Lung (tissue), 12 donors: ENCODE results near the gene DPT. TPM values are rescaled to one million over a fixed set of nuclear protein-coding genes. Genes with fewer than 3 reads are reported as not detected.

Experiments used
- ATAC-seq: fragments of 200-7000 bp; cut with Tn5 transposase; one replicate; pipeline ENCODE4 v1.9.1; 2020; ENCODE audit warnings: moderate number of reproducible peaks; ENCODE audit not compliant: insufficient read depth, low FRiP score
- DNase-seq, 3 donors: peaks; one replicate each; pipeline ENCODE4 v3.0.0-alpha.2; 2013 to 2017
- H3K27ac ChIP-seq, 2 donors: one replicate each; pipeline ENCODE4 v1.5.1; 2013; ENCODE audit warnings: mild to moderate bottlenecking in 2 of 2, moderate library complexity in 2 of 2, control low read depth in 1 of 2, inconsistent platforms in 1 of 2, low read depth in 1 of 2, low read length in 1 of 2
- H3K27me3 ChIP-seq, 3 donors: one replicate each; pipeline ENCODE4 v1.5.1; 2013; ENCODE audit warnings: low read length in 2 of 3; ENCODE audit not compliant: control insufficient read depth in 3 of 3, insufficient read depth in 3 of 3
- H3K36me3 ChIP-seq, 4 donors: one replicate each; pipeline ENCODE4 v1.5.1; 2013; ENCODE audit warnings: low read length in 4 of 4, mild to moderate bottlenecking in 1 of 4, moderate library complexity in 1 of 4; ENCODE audit not compliant: control insufficient read depth in 4 of 4, insufficient read depth in 4 of 4
- H3K4me1 ChIP-seq, 5 donors: one replicate each; pipeline ENCODE4 v1.5.1; 2013; ENCODE audit warnings: low read length in 5 of 5, mild to moderate bottlenecking in 2 of 5, moderate library complexity in 1 of 5; ENCODE audit not compliant: control insufficient read depth in 5 of 5, insufficient read depth in 5 of 5
- H3K4me3 ChIP-seq: one replicate; pipeline ENCODE4 v1.5.1; 2013; ENCODE audit warnings: mild to moderate bottlenecking, control low read depth, moderate library complexity
- H3K9ac ChIP-seq, 2 donors: one replicate each; pipeline ENCODE4 v1.5.1; 2013; ENCODE audit warnings: low read length in 2 of 2, control low read depth in 1 of 2; ENCODE audit not compliant: insufficient read depth in 1 of 2
- H3K9me3 ChIP-seq, 4 donors: one replicate each; pipeline ENCODE4 v1.5.1; 2013; ENCODE audit warnings: low read length in 3 of 4, mild to moderate bottlenecking in 1 of 4, moderate library complexity in 1 of 4; ENCODE audit not compliant: control insufficient read depth in 4 of 4, insufficient read depth in 3 of 4
- WGBS, 2 donors: extraction: QIAGEN DNeasy Blood & Tissue Kit; methylation state at CpG; one replicate each; pipeline ENCODE4 v1.1.7; 2013; 5-methylcytosine and 5-hydroxymethylcytosine counted together
- polyA plus RNA-seq, 2 donors: library from polyadenylated mRNA; stranded (reverse); fragments of 200-250 nt; gene quantifications; one replicate each; pipeline ENCODE4 v1.2.1, GENCODE V29; 2013
- total RNA-seq, 2 donors: library from RNA; depleted of rRNA in 1 of 2; stranded (reverse); fragments of >200 nt in 1 of 2; gene quantifications; one replicate each; pipeline ENCODE4 v1.2.1, GENCODE V29; 2014 to 2021
- TF ChIP-seq, protein P1 (sequence below): IDR thresholded peaks from 2 replicates; pipeline ENCODE4 v1.5.1; 2012; ENCODE audit warnings: mild to moderate bottlenecking; ENCODE audit errors: control extremely low read depth, extremely low read depth
- donor health status: control.
- donor health status: control.
- donor health status: Bipolar disorder and iron deficiency.
- donor health status: healthy.
- donor health status: DM: yes; HTN: yes; CAD: no.

Gene DPT
- total and polyA plus RNA-seq, 4 donors = 3.9 to 9.5 (median 6.4) TPM

- ATAC-seq (no peak), DNase-seq (no peak)
- 88 to 92% methylated on average over 1 of the region's 1 CpG for WGBS, 2 donors
- no peaks in the 10 kb centered on the region for H3K36me3 ChIP-seq
- no peak overlapping the region for H3K27ac ChIP-seq
- TF ChIP-seq, protein P1, sequence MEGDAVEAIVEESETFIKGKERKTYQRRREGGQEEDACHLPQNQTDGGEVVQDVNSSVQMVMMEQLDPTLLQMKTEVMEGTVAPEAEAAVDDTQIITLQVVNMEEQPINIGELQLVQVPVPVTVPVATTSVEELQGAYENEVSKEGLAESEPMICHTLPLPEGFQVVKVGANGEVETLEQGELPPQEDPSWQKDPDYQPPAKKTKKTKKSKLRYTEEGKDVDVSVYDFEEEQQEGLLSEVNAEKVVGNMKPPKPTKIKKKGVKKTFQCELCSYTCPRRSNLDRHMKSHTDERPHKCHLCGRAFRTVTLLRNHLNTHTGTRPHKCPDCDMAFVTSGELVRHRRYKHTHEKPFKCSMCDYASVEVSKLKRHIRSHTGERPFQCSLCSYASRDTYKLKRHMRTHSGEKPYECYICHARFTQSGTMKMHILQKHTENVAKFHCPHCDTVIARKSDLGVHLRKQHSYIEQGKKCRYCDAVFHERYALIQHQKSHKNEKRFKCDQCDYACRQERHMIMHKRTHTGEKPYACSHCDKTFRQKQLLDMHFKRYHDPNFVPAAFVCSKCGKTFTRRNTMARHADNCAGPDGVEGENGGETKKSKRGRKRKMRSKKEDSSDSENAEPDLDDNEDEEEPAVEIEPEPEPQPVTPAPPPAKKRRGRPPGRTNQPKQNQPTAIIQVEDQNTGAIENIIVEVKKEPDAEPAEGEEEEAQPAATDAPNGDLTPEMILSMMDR = no peak
- peaks cover 0 to 11% (median 4%) of the 10 kb centered on the region in 5 donors for H3K4me1 ChIP-seq
- H3K9me3 ChIP-seq = no peaks in the 10 kb centered on the region
- no peak overlapping the region for H3K9ac ChIP-seq
- no peaks in the 10 kb centered on the region for H3K27me3 ChIP-seq
- H3K4me3 ChIP-seq = no peak overlapping the region
Observed at GRCh38 chr1:168742386-168742785, 13.4 kb upstream of the DPT start.

DNA sequence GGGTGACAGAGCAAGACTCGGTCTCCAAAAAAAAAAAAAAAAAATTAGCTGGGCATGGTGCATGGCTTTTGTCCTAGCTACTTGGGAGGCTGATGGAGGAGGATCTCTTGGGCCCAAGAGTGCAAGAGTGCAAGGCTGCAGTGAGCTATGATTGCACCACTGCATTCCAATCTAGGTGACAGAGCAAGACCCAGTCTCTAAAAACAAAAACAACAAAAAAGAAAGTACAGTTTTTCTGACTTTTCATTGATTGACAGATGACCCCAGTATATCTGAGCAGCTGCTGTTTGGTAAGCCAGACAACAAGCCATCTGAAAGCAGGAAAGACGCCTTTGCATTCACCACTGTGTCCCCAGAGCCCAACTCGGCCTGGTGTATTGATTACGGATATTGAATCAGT is 10.9 kb upstream of the DPT start:
- 96% methylated on average over 4 of the region's 4 CpGs for whole genome bisulfite sequencing, 2 donors
- H3K4me3 ChIP-seq = no peak overlapping the region
- H3K27me3 ChIP-seq = no peaks in the 10 kb centered on the region

DNA sequence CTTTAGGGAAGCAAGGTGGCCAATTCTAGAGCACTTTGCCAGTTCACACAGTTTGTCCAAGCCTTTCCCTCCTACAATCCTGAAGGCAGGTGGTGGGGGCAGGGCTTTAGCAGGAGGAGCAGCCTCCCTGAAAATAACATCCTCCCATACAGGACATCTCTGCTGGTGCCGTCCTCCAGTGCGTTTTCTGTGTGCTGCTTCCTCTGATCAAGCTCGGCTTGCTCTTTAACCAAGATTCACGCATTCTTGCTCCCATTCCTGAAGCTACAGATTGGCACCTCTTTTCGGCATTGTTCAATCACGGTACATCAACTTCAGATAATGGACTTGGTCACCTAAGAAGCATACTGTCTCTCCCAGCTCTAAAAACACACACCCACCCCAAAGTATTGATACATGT is 7.5 kb upstream of the DPT start:
- H3K9ac ChIP-seq = no peak overlapping the region
- ATAC-seq (no peak), DNase-seq (peak in 1 of 3 donors; percentile 44)
- no peaks in the 10 kb centered on the region for H3K27me3 ChIP-seq
- H3K36me3 ChIP-seq = no peaks in the 10 kb centered on the region
- H3K4me1 ChIP-seq = peaks cover 0 to 40% (median 9%) of the 10 kb centered on the region in 5 donors
- TF ChIP-seq, protein P1 = no peak
- WGBS, 2 donors = 84 to 85% methylated on average over 6 of the region's 6 CpGs
- H3K4me3 ChIP-seq = no peak overlapping the region
- no peaks in the 10 kb centered on the region for H3K9me3 ChIP-seq
- no peak overlapping the region for H3K27ac ChIP-seq

More for the DNA sequence above, 10.9 kb upstream of the DPT start:
- H3K27ac ChIP-seq = no peak overlapping the region
- no peak for DNase-seq
- H3K4me1 ChIP-seq = peaks cover 0 to 34% (median 9%) of the 10 kb centered on the region in 5 donors
- no peak overlapping the region for H3K9ac ChIP-seq
- no peaks in the 10 kb centered on the region for H3K9me3 ChIP-seq
- TF ChIP-seq, protein P1 = no peak
- no peaks in the 10 kb centered on the region for H3K36me3 ChIP-seq
- ATAC-seq = no peak

- Histone ChIP-seq H3K9me3 (no peaks in the 10 kb centered on the region), H3K27me3 (no peaks in the 10 kb centered on the region), H3K4me3 (no peak overlapping the region), H3K27ac (no peak overlapping the region), H3K9ac (no peak overlapping the region), H3K36me3 (no peaks in the 10 kb centered on the region), H3K4me1 (peaks cover 0 to 40% (median 9%) of the 10 kb centered on the region in 5 donors)
- ATAC-seq = no peak
- 68 to 83% methylated on average over 5 of the region's 5 CpGs for WGBS, 2 donors
- peak in 2 of 3 donors; percentile 76 to 83 for DNase-seq
- TF ChIP-seq, protein P1 = no peak
Observed at GRCh38 chr1:168735974-168736373, 7.0 kb upstream of the DPT start.
